NOMO-1 treated with DMSO at 0.1 percent for 48 hours (cell line): ENCODE results near the gene METTL6.
"Not testable (repeated sequence)": the region's sequence is repeated elsewhere in the genome, so short reads cannot be mapped to it uniquely, and the experiment has no call there.

Experiments
- DNase-seq: peaks from one replicate; lab custom pipeline; 2025; ENCODE audit not compliant: unreplicated experiment; lab: John Stamatoyannopoulos, UW

METTL6 gene

GRCh38 chr3:15427182-15427880 is at the start of gene METTL6, which contains the start of gene EAF1:
TSS of gene METTL6 (minus strand) at chr3:15427544. CDS start at chr3:15426511, 1,033 bp downstream.
TSS of gene EAF1 (plus strand) at chr3:15427598. CDS start at chr3:15427780, 182 bp downstream.
- peak; percentile 73 for DNase-seq

- no peak for DNase-seq
These were observed 49.0 kb upstream of the METTL6 start for GRCh38 chr3:15476378-15476777.

- no peak for DNase-seq
These were observed 47.8 kb upstream of the METTL6 start for GRCh38 chr3:15475161-15475560.

- no peak for DNase-seq
These were observed 44.5 kb upstream of the METTL6 start for GRCh38 chr3:15471861-15472260.

GRCh38 chr3:15470849-15471248 is 43.5 kb upstream of the METTL6 start:
- no peak for DNase-seq

GRCh38 chr3:15470261-15470660 is 42.9 kb upstream of the METTL6 start:
- no peak for DNase-seq

- DNase-seq = no peak
These were observed 40.2 kb upstream of the METTL6 start for GRCh38 chr3:15467227-15468181.

GRCh38 chr3:15465876-15466585 is 38.7 kb upstream of the METTL6 start:
- no peak for DNase-seq

- DNase-seq = no peak
These were observed 35.1 kb upstream of the METTL6 start for GRCh38 chr3:15462451-15462850.

- no peak for DNase-seq
These were observed 33.7 kb upstream of the METTL6 start for GRCh38 chr3:15460891-15461531.

GRCh38 chr3:15458212-15458780 is 31.0 kb upstream of the METTL6 start:
- DNase-seq = no peak

- not testable (repeated sequence) for DNase-seq
These were observed 29.6 kb upstream of the METTL6 start for GRCh38 chr3:15456915-15457314.

- DNase-seq = no peak
These were observed 29.0 kb upstream of the METTL6 start for GRCh38 chr3:15456321-15456720.

- DNase-seq = no peak
These were observed 28.4 kb upstream of the METTL6 start for GRCh38 chr3:15455756-15456155.

GRCh38 chr3:15454965-15455364 is 27.6 kb upstream of the METTL6 start:
- no peak for DNase-seq

GRCh38 chr3:15453991-15454625 is 26.8 kb upstream of the METTL6 start:
- DNase-seq = no peak

- DNase-seq = no peak
These were observed 26.2 kb upstream of the METTL6 start for GRCh38 chr3:15453501-15453900.

GRCh38 chr3:15452961-15453360 is 25.6 kb upstream of the METTL6 start:
- DNase-seq = no peak

- no peak for DNase-seq
These were observed 24.8 kb upstream of the METTL6 start for GRCh38 chr3:15452156-15452555.
